ENCODE results near the gene EEF1B2.

The EEF1B2 gene

DNA sequence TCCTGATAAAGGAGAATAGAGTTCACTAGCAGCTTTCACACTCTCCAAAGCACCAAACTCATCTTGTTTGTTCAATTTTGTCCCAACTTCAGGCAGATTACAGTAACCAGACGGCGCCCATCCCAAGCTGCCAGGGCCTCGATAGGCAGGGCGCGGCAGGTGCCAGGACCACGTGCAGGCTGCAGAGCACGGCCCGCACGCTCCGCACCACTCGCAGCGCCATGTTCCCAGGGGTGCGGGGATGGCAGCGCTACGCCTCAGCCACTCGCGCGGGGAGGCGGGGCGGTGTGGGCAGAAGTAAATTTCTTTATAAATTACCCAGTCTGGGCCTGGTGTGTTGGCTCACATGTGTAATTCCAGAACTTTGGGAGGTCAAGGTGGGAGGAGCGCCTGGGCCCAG lies 43.4 kb upstream of the EEF1B2 start:
- TF ChIP-seq, protein P1, sequence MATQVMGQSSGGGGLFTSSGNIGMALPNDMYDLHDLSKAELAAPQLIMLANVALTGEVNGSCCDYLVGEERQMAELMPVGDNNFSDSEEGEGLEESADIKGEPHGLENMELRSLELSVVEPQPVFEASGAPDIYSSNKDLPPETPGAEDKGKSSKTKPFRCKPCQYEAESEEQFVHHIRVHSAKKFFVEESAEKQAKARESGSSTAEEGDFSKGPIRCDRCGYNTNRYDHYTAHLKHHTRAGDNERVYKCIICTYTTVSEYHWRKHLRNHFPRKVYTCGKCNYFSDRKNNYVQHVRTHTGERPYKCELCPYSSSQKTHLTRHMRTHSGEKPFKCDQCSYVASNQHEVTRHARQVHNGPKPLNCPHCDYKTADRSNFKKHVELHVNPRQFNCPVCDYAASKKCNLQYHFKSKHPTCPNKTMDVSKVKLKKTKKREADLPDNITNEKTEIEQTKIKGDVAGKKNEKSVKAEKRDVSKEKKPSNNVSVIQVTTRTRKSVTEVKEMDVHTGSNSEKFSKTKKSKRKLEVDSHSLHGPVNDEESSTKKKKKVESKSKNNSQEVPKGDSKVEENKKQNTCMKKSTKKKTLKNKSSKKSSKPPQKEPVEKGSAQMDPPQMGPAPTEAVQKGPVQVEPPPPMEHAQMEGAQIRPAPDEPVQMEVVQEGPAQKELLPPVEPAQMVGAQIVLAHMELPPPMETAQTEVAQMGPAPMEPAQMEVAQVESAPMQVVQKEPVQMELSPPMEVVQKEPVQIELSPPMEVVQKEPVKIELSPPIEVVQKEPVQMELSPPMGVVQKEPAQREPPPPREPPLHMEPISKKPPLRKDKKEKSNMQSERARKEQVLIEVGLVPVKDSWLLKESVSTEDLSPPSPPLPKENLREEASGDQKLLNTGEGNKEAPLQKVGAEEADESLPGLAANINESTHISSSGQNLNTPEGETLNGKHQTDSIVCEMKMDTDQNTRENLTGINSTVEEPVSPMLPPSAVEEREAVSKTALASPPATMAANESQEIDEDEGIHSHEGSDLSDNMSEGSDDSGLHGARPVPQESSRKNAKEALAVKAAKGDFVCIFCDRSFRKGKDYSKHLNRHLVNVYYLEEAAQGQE (IDR thresholded peaks at IDR 0.05; ENCODE audit: low read depth): no peak
- TF ChIP-seq YY1 (IDR thresholded peaks at IDR 0.05; ENCODE audit: low read depth) (no peak), RAD21 (IDR thresholded peaks at IDR 0.05; ENCODE audit: low read depth) (no peak), USF1 (IDR thresholded peaks at IDR 0.05) (no peak), ZBTB7A (IDR thresholded peaks at IDR 0.05; ENCODE audit: low read depth) (no peak), TEAD4 (IDR thresholded peaks at IDR 0.05) (no peak), TCF12 (IDR thresholded peaks at IDR 0.05; ENCODE audit: low read depth) (no peak), EGR1 (IDR thresholded peaks at IDR 0.05) (no peak), NFIC (IDR thresholded peaks at IDR 0.05) (no peak), CREB1 (IDR thresholded peaks at IDR 0.05; ENCODE audit: low read depth) (no peak), EP300 (IDR thresholded peaks at IDR 0.05; ENCODE audit: borderline replicate concordance) (no peak), TAF1 (IDR thresholded peaks at IDR 0.05; ENCODE audit: low read depth) (no peak), FOXM1 (IDR thresholded peaks at IDR 0.05; ENCODE audit: borderline replicate concordance, low read depth) (no peak), CEBPB (IDR thresholded peaks at IDR 0.05) (no peak)
- TF ChIP-seq, protein P2, sequence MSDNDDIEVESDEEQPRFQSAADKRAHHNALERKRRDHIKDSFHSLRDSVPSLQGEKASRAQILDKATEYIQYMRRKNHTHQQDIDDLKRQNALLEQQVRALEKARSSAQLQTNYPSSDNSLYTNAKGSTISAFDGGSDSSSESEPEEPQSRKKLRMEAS (IDR thresholded peaks at IDR 0.05): no peak

GRCh38 chr2:206122569-206122968 lies 37.1 kb upstream of the EEF1B2 start:
- TF ChIP-seq CEBPB (IDR thresholded peaks at IDR 0.05): peak; percentile 43; the same call in 1 of the 2 replicates

DNA sequence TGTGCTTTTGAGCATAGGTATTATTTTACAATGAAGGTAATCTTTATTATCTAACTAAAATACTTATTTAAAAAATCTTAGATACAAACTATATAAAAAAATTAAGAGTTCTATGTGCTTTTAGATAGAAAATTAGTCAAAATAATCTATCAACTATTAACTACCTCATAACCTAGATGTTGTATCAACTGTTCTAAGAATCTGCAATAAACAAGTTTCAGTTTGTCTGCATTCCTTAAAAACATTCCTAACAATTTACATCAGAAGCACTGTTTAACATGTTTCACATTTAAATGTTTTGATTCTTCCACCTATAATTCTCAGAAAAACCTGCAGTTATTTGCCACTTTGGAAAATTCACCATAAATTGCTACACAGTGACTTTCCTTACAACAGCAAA lies 33.8 kb upstream of the EEF1B2 start:
- TF ChIP-seq ZBTB7A (IDR thresholded peaks at IDR 0.05; ENCODE audit: low read depth) (no peak), TCF12 (IDR thresholded peaks at IDR 0.05; ENCODE audit: low read depth) (no peak), CREB1 (IDR thresholded peaks at IDR 0.05; ENCODE audit: low read depth) (no peak), RAD21 (IDR thresholded peaks at IDR 0.05; ENCODE audit: low read depth) (no peak), USF1 (IDR thresholded peaks at IDR 0.05) (no peak), EP300 (IDR thresholded peaks at IDR 0.05; ENCODE audit: borderline replicate concordance) (no peak)

GRCh38 chr2:206127656-206128055 lies 32.0 kb upstream of the EEF1B2 start:
- TF ChIP-seq, protein P1 (IDR thresholded peaks at IDR 0.05; ENCODE audit: low read depth): no peak
- TF ChIP-seq NFIC (IDR thresholded peaks at IDR 0.05) (no peak), CREB1 (IDR thresholded peaks at IDR 0.05; ENCODE audit: low read depth) (no peak), USF1 (IDR thresholded peaks at IDR 0.05) (no peak), YY1 (IDR thresholded peaks at IDR 0.05; ENCODE audit: low read depth) (no peak)

- TF ChIP-seq, protein P2 (IDR thresholded peaks at IDR 0.05): no peak
- TF ChIP-seq, protein P1 (IDR thresholded peaks at IDR 0.05; ENCODE audit: low read depth): no peak
- TF ChIP-seq EP300 (IDR thresholded peaks at IDR 0.05; ENCODE audit: borderline replicate concordance): no peak
- TF ChIP-seq ZBTB7A (IDR thresholded peaks at IDR 0.05; ENCODE audit: low read depth): no peak
- TF ChIP-seq TAF1 (IDR thresholded peaks at IDR 0.05; ENCODE audit: low read depth): no peak
- no peak for TF ChIP-seq CEBPB (IDR thresholded peaks at IDR 0.05)
- no peak for TF ChIP-seq USF1 (IDR thresholded peaks at IDR 0.05)
- no peak for TF ChIP-seq YY1 (IDR thresholded peaks at IDR 0.05; ENCODE audit: low read depth)
- no peak for TF ChIP-seq FOXM1 (IDR thresholded peaks at IDR 0.05; ENCODE audit: borderline replicate concordance, low read depth)
- no peak for TF ChIP-seq NFIC (IDR thresholded peaks at IDR 0.05)
- TF ChIP-seq CREB1 (IDR thresholded peaks at IDR 0.05; ENCODE audit: low read depth): no peak
Observed at GRCh38 chr2:206143451-206143850, 16.2 kb upstream of the EEF1B2 start.
